ENCODE results near the gene PCDHB13. TPM values are rescaled to one million over a fixed set of nuclear protein-coding genes. Genes with fewer than 3 reads are reported as not detected.
"Not testable (repeated sequence)": the region's sequence is repeated elsewhere in the genome, so short reads cannot be mapped to it uniquely, and the experiment has no call there.

The PCDHB13 gene
- 1 to 10 TPM; 5.6 to 6.8 (median 6.3) TPM for polyA plus RNA-seq (ENCODE audit: insufficient read length in 4 of 4)

DNA sequence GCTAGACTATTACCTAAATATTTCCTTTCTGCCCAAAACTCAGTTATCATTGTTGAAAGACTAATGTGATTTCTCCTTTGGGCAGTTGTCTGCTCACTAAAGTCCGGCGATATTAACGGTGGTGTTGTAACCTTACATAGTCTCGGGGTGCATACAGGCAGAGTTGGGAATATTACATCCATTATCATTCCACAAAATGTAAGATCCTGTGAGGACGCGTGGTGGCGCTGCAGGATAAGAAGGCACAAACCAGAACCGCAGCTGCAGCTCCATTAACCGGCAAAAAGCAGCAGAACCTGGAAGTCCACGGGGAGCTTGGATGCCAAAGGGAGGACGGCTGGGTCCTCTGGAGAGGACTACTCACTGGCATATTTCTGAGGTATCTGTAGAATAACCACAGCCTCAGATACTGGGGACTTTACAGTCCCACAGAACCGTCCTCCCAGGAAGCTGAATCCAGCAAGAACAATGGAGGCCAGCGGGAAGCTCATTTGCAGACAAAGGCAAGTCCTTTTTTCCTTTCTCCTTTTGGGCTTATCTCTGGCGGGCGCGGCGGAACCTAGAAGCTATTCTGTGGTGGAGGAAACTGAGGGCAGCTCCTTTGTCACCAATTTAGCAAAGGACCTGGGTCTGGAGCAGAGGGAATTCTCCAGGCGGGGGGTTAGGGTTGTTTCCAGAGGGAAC is at the start of gene PCDHB13:
Gene PCDHB13, plus strand, starts transcription at position 264 of the 684 bp plus-strand sequence. Its CDS starts 205 bp downstream, at position 469.
- DNase-seq (ENCODE audit: low read depth in 4 of 4, low spot score in 3 of 4), result not testable (repeated sequence)

DNA sequence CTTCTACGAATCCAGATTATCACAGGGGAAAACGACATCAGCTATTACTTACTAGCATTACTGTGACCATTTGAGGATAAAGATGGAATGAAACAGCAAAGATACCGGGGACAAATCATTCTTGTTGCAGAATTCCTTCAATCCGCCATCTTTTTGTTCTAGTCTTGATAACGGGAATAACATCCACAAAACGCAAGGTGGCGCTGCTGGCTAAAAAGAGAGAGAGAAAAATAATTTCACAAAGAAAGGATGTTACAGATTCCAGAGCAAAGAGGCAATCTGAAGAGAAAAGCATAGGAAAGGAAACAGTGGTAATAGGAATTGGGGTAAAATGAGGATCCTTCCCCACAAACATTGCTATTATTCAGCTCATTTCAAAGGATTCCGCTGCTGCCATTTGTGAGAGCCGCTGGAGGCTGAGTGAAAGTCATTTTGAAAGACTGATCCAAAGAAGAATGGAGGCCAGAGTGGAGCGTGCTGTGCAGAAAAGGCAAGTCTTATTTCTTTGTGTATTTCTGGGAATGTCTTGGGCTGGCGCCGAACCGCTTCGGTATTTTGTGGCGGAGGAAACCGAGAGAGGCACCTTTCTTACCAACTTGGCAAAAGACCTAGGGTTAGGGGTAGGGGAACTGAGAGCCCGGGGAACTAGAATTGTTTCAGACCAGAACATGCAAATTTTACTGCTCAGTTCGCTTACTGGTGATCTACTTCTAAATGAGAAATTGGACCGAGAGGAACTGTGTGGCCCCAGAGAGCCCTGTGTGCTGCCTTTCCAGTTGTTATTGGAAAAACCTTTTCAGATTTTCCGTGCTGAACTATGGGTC is 41.1 kb upstream of the PCDHB13 start, which contains the start of gene PCDHB7:
Gene PCDHB7, plus strand, starts transcription at position 264 of the 824 bp plus-strand sequence. Its CDS starts 192 bp downstream, at position 456.
- DNase-seq (ENCODE audit: low read depth in 4 of 4, low spot score in 3 of 4), result peak in 1 of 4 donors; percentile 30

DNA sequence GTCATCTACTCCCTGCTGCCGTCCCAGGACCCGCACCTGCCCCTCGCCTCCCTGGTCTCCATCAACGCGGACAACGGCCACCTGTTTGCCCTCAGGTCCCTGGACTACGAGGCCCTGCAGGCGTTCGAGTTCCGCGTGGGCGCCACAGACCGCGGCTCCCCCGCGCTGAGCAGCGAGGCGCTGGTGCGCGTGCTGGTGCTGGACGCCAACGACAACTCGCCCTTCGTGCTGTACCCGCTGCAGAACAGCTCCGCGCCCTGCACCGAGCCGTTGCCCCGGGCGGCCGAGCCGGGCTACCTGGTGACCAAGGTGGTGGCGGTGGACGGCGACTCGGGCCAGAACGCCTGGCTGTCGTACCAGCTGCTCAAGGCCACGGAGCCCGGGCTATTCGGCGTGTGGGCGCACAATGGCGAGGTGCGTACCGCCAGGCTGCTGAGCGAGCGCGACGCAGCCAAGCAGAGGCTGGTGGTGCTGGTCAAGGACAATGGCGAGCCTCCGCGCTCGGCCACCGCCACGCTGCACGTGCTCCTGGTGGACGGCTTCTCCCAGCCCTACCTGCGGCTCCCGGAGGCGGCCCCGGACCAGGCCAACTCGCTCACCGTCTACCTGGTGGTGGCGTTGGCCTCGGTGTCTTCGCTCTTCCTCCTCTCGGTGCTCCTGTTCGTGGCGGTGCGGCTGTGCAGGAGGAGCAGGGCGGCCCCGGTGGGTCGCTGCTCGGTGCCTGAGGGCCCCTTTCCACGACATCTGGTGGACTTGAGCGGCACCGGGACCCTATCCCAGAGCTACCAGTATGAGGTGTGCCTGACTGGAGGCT is 39.2 kb upstream of the PCDHB13 start:
- DNase-seq (ENCODE audit: low read depth in 4 of 4, low spot score in 3 of 4), result not testable (repeated sequence)

DNA sequence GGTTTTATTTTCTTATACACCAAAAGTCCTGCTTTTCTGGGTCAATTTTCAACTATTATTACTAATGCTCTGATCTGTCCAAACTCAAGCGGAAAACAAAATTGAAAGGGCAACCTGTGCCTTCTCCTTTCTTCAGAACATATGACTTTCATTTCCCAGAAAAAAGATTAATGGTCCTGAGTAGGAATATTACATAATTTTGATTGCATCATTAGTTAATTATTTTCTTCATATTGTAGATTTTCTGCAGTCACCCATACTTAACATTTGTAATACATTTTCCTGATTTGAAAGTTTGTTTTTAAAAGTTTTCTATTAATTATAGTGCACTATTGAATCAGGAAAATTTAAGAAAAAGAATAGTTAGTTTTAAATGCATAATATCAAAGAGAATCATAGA is 37.8 kb upstream of the PCDHB13 start:
- no peak for DNase-seq (ENCODE audit: low read depth in 4 of 4, low spot score in 3 of 4)

DNA sequence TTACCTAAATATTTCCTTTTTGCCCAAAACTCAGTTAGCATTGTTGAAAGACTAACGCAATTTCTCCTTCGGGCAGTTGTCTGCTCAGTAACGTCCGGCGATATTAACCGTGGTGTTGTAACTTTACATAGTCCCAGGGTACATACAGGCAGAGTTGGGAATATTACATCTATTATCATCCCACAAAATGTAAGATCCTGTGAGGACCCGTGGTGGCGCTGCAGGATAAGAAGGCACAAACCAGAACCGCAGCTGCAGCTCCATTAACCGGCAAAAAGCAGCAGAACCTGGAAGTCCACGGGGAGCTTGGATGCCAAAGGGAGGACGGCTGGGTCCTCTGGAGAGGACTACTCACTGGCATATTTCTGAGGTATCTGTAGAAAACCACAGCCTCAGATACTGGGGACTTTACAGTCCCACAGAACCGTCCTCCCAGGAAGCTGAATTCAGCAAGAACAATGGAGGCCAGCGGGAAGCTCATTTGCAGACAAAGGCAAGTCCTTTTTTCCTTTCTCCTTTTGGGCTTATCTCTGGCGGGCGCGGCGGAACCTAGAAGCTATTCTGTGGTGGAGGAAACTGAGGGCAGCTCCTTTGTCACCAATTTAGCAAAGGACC is 36.0 kb upstream of the PCDHB13 start, which contains the start of gene PCDHB8:
Gene PCDHB8, plus strand, starts transcription at position 214 of the 615 bp plus-strand sequence. Its CDS starts 245 bp downstream, at position 459.
- DNase-seq (ENCODE audit: low read depth in 4 of 4, low spot score in 3 of 4), result not testable (repeated sequence)

DNA sequence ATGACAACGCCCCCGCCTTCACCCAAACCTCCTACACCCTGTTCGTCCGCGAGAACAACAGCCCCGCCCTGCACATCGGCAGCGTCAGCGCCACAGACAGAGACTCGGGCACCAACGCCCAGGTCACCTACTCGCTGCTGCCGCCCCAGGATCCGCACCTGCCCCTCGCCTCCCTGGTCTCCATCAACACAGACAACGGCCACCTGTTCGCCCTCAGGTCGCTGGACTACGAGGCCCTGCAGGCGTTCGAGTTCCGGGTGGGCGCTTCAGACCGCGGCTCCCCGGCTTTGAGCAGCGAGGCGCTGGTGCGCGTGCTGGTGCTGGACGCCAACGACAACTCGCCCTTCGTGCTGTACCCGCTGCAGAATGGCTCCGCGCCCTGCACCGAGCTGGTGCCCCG is 34.3 kb upstream of the PCDHB13 start:
- not testable (repeated sequence) for DNase-seq (ENCODE audit: low read depth in 4 of 4, low spot score in 3 of 4)

DNA sequence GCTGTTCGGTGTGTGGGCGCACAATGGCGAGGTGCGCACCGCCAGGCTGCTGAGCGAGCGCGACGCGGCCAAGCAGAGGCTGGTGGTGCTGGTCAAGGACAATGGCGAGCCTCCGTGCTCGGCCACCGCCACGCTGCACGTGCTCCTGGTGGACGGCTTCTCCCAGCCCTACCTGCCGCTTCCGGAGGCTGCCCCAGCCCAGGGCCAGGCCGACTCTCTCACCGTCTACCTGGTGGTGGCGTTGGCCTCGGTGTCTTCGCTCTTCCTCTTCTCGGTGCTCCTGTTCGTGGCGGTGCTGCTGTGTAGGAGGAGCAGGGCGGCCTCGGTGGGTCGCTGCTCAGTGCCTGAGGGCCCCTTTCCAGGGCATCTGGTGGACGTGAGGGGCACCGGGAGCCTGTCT is 33.8 kb upstream of the PCDHB13 start:
- not testable (repeated sequence) for DNase-seq (ENCODE audit: low read depth in 4 of 4, low spot score in 3 of 4)

DNA sequence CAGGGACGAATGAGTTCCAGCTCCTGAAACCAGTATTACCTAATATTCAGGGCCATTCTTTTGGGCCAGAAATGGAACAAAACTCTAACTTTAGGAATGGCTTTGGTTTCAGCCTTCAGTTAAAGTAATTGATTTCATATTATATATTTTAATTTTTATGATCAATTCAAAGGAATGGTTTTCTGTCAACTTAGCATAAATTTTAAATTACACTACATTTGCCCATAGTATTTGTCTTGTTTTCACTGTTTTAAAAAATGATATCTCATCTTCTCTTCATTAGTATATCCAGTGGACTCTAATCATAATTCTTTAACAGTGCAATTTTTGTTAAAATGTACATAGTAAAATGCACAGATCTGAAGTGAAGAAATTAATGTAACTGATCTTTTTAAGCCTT is 33.4 kb upstream of the PCDHB13 start:
- no peak for DNase-seq (ENCODE audit: low read depth in 4 of 4, low spot score in 3 of 4)

DNA sequence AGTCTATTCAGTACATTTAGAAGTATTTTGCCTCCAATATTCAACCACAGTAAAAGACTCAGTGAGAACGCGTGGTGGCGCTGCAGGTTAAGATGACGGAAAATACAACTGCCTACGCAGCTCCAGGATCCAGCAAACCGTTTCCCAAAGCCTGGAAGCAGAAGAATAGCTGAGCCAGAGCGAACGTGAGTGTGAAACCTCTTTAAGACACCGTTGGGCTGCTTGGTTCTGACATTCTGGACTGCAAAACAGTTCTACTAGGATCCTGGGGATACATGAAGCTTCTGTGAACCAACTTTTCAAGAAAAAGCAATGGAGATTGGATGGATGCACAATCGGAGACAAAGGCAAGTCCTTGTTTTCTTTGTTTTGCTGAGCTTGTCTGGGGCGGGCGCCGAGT is 31.5 kb upstream of the PCDHB13 start, which contains the start of gene PCDHB16:
Gene PCDHB16, plus strand, starts transcription at position 140 of the 400 bp plus-strand sequence. Its CDS starts 173 bp downstream, at position 313.
- no peak for DNase-seq (ENCODE audit: low read depth in 4 of 4, low spot score in 3 of 4)

DNA sequence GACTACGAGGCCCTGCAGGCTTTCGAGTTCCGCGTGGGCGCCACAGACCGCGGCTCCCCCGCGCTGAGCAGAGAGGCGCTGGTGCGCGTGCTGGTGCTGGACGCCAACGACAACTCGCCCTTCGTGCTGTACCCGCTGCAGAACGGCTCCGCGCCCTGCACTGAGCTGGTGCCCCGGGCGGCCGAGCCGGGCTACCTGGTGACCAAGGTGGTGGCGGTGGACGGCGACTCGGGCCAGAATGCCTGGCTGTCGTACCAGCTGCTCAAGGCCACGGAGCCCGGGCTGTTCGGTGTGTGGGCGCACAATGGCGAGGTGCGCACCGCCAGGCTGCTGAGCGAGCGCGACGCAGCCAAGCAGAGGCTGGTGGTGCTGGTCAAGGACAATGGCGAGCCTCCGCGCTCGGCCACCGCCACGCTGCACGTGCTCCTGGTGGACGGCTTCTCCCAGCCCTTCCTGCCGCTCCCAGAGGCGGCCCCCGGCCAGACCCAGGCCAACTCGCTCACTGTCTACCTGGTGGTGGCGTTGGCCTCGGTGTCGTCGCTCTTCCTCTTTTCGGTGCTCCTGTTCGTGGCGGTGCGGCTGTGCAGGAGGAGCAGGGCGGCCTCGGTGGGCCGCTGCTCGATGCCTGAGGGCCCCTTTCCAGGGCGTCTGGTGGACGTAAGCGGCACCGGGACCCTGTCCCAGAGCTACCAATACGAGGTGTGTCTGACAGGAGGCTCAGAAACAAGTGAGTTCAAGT is 29.4 kb upstream of the PCDHB13 start:
- not testable (repeated sequence) for DNase-seq (ENCODE audit: low read depth in 4 of 4, low spot score in 3 of 4)

DNA sequence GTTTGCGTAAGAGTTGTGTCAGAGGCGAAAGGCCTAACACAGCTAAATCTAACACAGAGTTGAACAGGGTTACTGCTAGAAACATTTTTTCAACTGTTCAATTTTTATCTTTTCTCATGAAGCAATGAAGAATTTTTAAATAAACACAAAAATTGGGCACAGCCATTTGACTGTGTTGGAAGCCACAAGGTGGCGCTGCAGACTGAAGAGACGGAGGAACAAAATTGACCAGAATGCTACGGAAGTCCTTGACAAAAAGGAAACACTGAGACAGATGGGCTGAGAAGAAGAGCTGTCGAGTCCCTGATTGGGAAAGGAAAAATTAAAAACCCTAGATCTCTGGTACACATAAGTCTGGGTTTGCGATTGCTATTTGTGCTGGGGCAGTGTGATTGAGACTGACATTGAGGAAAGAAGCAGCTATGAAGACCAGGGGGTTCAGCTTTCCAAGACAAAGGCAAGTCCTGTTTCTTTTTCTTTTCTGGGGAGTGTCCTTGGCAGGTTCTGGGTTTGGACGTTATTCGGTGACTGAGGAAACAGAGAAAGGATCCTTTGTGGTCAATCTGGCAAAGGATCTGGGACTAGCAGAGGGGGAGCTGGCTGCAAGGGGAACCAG is 26.7 kb upstream of the PCDHB13 start, which contains the start of gene PCDHB9:
Gene PCDHB9, plus strand, starts transcription at position 265 of the 616 bp plus-strand sequence. Its CDS starts 158 bp downstream, at position 423.
- no peak for DNase-seq (ENCODE audit: low read depth in 4 of 4, low spot score in 3 of 4)

DNA sequence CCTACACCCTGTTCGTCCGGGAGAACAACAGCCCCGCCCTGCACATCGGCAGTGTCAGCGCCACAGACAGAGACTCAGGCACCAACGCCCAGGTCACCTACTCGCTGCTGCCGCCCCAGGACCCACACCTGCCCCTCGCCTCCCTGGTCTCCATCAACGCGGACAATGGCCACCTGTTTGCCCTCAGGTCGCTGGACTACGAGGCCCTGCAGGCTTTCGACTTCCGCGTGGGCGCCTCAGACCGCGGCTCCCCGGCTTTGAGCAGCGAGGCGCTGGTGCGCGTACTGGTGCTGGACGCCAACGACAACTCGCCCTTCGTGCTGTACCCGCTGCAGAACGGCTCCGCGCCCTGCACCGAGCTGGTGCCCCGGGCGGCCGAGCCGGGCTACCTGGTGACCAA is 25.0 kb upstream of the PCDHB13 start:
- DNase-seq (ENCODE audit: low read depth in 4 of 4, low spot score in 3 of 4), result not testable (repeated sequence)

DNA sequence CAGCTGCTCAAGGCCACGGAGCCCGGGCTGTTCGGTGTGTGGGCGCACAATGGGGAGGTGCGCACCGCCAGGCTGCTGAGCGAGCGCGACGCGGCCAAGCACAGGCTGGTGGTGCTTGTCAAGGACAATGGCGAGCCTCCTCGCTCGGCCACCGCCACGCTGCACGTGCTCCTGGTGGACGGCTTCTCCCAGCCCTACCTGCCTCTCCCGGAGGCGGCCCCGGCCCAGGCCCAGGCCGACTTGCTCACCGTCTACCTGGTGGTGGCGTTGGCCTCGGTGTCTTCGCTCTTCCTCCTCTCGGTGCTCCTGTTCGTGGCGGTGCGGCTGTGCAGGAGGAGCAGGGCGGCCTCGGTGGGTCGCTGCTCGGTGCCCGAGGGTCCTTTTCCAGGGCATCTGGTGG is 24.6 kb upstream of the PCDHB13 start:
- not testable (repeated sequence) for DNase-seq (ENCODE audit: low read depth in 4 of 4, low spot score in 3 of 4)

DNA sequence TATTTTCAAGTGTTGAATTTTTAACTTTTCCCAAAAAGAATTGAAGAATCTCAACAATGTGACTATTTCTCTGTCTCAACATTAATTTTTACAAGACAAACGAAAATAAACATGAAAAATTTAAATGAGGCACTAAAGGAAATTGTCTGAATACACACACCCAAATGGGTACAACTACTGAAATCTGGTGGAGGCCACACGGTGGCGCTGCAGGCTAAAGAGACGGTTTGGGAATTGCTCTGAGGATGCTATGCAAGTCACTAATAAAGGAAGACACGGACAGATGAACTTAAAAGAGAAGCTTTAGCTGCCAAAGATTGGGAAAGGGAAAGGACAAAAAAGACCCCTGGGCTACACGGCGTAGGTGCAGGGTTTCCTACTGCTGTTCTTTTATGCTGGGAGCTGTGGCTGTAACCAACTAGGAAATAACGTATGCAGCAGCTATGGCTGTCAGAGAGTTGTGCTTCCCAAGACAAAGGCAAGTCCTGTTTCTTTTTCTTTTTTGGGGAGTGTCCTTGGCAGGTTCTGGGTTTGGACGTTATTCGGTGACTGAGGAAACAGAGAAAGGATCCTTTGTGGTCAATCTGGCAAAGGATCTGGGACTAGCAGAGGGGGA is 21.5 kb upstream of the PCDHB13 start, which contains the start of gene PCDHB10:
Gene PCDHB10, plus strand, starts transcription at position 244 of the 616 bp plus-strand sequence. Its CDS starts 200 bp downstream, at position 444.
- no peak for DNase-seq (ENCODE audit: low read depth in 4 of 4, low spot score in 3 of 4)

DNA sequence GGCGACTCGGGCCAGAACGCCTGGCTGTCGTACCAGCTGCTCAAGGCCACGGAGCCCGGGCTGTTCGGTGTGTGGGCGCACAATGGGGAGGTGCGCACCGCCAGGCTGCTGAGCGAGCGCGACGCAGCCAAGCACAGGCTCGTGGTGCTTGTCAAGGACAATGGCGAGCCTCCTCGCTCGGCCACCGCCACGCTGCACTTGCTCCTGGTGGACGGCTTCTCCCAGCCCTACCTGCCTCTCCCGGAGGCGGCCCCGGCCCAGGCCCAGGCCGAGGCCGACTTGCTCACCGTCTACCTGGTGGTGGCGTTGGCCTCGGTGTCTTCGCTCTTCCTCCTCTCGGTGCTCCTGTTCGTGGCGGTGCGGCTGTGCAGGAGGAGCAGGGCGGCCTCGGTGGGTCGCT is 19.4 kb upstream of the PCDHB13 start:
- not testable (repeated sequence) for DNase-seq (ENCODE audit: low read depth in 4 of 4, low spot score in 3 of 4)

DNA sequence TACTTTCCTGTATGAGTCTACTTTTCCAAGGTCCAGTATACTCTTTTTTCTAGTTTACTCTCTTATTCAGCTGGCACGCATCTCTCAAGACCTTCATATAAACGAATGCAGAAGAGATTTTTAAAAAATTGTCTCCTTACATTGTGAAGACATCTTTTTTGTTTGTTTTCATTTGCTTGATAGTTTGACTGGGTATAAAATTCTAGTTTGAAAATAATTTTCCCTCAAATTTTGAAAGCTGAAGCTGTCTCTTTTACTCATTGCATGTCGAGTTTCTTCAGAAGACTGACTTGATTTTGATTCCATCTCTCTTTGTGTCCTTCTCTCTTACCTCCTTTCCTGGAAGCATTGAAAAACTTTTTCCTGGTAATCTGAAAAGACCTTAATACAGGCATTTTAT is 17.4 kb upstream of the PCDHB13 start:
- DNase-seq (ENCODE audit: low read depth in 4 of 4, low spot score in 3 of 4), result no peak

DNA sequence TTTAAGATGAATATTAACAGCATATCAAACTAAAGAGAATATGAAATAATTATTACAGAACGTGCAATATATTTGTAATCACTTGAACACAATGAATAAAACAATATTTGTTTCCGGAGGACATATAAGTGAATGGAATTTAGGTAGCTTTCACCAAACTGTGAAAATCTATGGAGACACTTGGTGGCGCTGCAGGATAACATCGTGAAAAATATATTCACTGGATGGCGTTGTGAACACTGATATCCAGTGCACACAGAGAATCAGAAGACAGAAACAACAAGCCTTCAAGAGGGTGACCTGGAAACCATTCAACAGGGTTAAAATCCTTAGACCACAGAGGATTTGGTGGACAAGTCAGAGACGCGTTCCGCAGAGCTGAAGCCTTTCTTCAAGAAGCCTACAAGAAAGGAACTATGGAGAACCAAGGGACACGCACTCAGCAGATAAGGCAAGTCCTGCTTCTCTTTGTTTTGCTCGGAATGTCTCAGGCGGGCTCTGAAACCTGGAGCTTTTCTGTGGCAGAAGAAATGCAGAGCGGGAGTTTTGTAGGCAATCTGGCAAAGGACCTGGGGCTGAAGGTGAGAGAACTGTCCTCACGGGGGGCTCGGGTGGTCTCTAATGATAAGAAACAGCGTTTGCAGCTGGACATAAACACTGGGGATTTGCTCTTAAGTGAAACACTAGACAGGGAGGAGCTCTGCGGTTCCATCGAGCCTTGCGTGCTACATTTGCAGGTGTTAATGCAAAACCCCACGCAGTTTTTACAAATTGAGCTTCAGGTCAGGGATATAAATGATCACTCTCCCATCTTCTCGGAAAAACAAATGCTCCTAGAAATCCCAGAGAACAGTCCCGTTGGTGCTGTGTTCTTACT is 14.1 kb upstream of the PCDHB13 start, which contains the start of gene PCDHB11:
Gene PCDHB11, plus strand, starts transcription at position 269 of the 877 bp plus-strand sequence. Its CDS starts 148 bp downstream, at position 417.
- DNase-seq (ENCODE audit: low read depth in 4 of 4, low spot score in 3 of 4), result no peak

Measured in right renal pelvis (tissue), 4 donors.